NCI-H1048 (cell line): Measurements from ENCODE around the gene NTRK2.

ENCODE experiments used
- DNase-seq: peaks from one replicate; lab custom pipeline; 2025; lab: John Stamatoyannopoulos, UW

The NTRK2 gene

GRCh38 chr9:84851935-84852585, 182.5 kb downstream of the NTRK2 start:
- DNase-seq, result no peak

GRCh38 chr9:84852617-84853301, 183.2 kb downstream of the NTRK2 start:
- no peak for DNase-seq

- DNase-seq, result no peak
Observed at GRCh38 chr9:84856181-84856632, 186.7 kb downstream of the NTRK2 start.

- no peak for DNase-seq
Observed at GRCh38 chr9:84857211-84857610, 187.7 kb downstream of the NTRK2 start.

- no peak for DNase-seq
Observed at GRCh38 chr9:84858364-84858763, 188.8 kb downstream of the NTRK2 start.

GRCh38 chr9:84860249-84861115, 191.0 kb downstream of the NTRK2 start:
- DNase-seq, result no peak

- no peak for DNase-seq
Observed at GRCh38 chr9:84861455-84861854, 191.9 kb downstream of the NTRK2 start.

- DNase-seq, result no peak
Observed at GRCh38 chr9:84862308-84862707, 192.8 kb downstream of the NTRK2 start.

- DNase-seq, result no peak
Observed at GRCh38 chr9:84862810-84863287, 193.3 kb downstream of the NTRK2 start.

GRCh38 chr9:84863372-84863771, 193.8 kb downstream of the NTRK2 start:
- DNase-seq, result no peak

- DNase-seq, result no peak
Observed at GRCh38 chr9:84866396-84867175, 197.1 kb downstream of the NTRK2 start.

- no peak for DNase-seq
Observed at GRCh38 chr9:84867186-84867585, 197.7 kb downstream of the NTRK2 start.

GRCh38 chr9:84869091-84869490, 199.6 kb downstream of the NTRK2 start:
- no peak for DNase-seq

- no peak for DNase-seq
Observed at GRCh38 chr9:84871983-84872382, 202.5 kb downstream of the NTRK2 start.

- DNase-seq, result no peak
Observed at GRCh38 chr9:84874022-84874421, 204.5 kb downstream of the NTRK2 start.

- no peak for DNase-seq
Observed at GRCh38 chr9:84874596-84874995, 205.1 kb downstream of the NTRK2 start.

GRCh38 chr9:84875193-84875592, 205.7 kb downstream of the NTRK2 start:
- no peak for DNase-seq

- DNase-seq, result no peak
Observed at GRCh38 chr9:84879631-84880030, 210.1 kb downstream of the NTRK2 start.

- no peak for DNase-seq
Observed at GRCh38 chr9:84880835-84881234, 211.3 kb downstream of the NTRK2 start.

- no peak for DNase-seq
Observed at GRCh38 chr9:84886866-84887265, 217.3 kb downstream of the NTRK2 start.

- DNase-seq, result no peak
Observed at GRCh38 chr9:84891924-84892323, 222.4 kb downstream of the NTRK2 start.
